ENCODE results near the gene UXS1.
A peak's percentile ranks its signal among the peaks of the same experiment; 100 is the strongest.

UXS1 gene

GRCh38 chr2:106124106-106124756 lies 69.9 kb downstream of the UXS1 start:
- peak overlapping the region; percentile 16 for H3K27ac Mint-ChIP-seq
- peaks cover 19% of the 10 kb centered on the region for H3K4me1 Mint-ChIP-seq
- H3K36me3 Mint-ChIP-seq (ENCODE audit: low read depth): peaks cover 28% of the 10 kb centered on the region
- no peaks in the 10 kb centered on the region for H3K27me3 Mint-ChIP-seq
- no peak for ATAC-seq
- no peak for DNase-seq
- H3K4me3 Mint-ChIP-seq: no peak overlapping the region
- no peaks in the 10 kb centered on the region for H3K9me3 Mint-ChIP-seq

DNA sequence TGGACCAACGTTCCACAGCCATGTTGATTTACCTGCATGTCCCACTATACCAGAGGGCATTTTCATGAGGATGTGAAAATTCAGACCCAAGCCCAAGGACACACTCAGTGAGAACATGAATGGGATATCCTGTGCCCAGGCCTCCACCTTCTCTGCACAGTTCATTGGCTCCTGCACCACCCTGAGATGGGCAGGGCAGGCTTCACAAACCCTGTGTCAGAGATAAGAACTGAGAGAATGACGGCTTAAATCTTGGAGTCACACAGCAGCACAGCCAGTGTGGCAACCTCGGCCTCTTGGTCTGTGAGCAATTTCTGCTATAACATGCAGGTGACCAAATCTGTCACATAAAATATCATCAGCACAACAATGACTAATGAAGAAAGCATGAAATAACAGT lies 71.9 kb downstream of the UXS1 start:
- Mint-ChIP-seq H3K4me1 (peaks cover 5% of the 10 kb centered on the region), H3K4me3 (no peak overlapping the region), H3K27me3 (no peaks in the 10 kb centered on the region), H3K27ac (no peak overlapping the region), H3K36me3 (ENCODE audit: low read depth) (peaks cover 17% of the 10 kb centered on the region), H3K9me3 (no peaks in the 10 kb centered on the region)
- ATAC-seq (no peak), DNase-seq (no peak)

GRCh38 chr2:106120432-106120831 lies 73.7 kb downstream of the UXS1 start:
- Mint-ChIP-seq H3K27ac (no peak overlapping the region), H3K27me3 (no peaks in the 10 kb centered on the region), H3K4me1 (peaks cover 10% of the 10 kb centered on the region), H3K9me3 (no peaks in the 10 kb centered on the region), H3K36me3 (ENCODE audit: low read depth) (peaks cover 13% of the 10 kb centered on the region), H3K4me3 (no peak overlapping the region)
- ATAC-seq: no peak
- no peak for DNase-seq

DNA sequence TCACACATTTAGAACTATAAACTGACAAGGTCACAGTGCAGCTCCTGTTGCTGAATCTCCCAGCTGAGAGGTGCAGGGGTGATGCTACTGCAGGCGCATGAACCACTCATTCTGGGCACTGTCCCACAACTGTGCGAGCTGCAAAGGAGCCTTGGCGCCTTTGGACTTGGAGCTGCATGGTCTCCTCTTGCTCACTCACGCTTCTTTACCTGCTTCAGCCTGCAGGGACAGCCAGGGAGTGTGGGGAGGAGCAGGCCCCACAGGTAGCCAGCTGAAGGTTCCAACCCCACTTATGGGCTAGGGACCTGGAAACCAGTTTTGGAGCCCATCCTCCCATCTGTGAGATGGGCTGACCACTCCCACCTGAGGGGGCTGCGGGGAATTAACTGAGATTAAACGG lies 75.0 kb downstream of the UXS1 start:
- no peak overlapping the region for H3K4me3 Mint-ChIP-seq
- DNase-seq (no peak), ATAC-seq (no peak)
- H3K36me3 Mint-ChIP-seq (ENCODE audit: low read depth): peaks cover 13% of the 10 kb centered on the region
- H3K27me3 Mint-ChIP-seq: no peaks in the 10 kb centered on the region
- H3K9me3 Mint-ChIP-seq: no peaks in the 10 kb centered on the region
- H3K4me1 Mint-ChIP-seq: peaks cover 12% of the 10 kb centered on the region
- no peak overlapping the region for H3K27ac Mint-ChIP-seq

DNA sequence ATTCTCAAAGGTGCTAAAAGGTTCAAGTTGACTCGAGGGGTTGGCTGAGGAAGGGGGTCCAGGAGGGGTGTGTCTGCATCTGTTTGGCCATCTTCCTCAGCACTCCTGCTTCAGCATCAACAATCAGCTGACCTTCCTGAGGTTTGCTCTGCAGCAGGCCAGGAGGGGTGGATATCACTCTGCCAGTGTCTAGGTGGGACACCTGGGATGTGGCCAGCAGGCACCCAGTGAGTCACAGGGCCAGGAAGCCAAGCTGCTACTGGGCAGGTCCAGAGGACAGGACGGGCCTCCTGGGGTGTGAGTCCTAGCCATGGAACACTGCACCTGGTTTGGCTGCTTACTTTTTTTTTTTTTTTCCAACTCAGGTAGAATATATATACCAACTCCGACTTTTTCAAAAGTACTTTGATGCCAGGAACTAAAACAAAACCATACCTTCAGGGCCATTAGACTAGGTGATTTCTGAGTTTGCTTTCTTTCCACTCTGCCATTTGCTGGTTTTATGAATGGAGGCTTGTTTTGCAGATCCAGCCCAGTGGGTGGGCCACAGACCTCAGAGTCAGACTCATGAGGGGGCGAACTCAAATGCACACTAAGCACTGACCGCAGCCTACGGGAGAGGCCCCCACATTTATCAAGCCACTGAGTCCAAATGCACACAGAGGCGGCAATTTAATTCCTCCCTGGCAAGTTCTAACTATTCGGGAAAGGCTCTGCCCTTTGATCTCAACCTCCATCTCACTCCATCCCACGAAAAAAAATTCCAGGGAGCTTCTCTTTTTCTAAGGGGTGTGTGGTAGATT lies 76.0 kb downstream of the UXS1 start:
- peaks cover 14% of the 10 kb centered on the region for H3K36me3 Mint-ChIP-seq (ENCODE audit: low read depth)

GRCh38 chr2:106117347-106117746 lies 76.8 kb downstream of the UXS1 start:
- H3K27me3 Mint-ChIP-seq: no peaks in the 10 kb centered on the region
- H3K9me3 Mint-ChIP-seq: no peaks in the 10 kb centered on the region
- DNase-seq (no peak), ATAC-seq (no peak)
- peaks cover 18% of the 10 kb centered on the region for H3K36me3 Mint-ChIP-seq (ENCODE audit: low read depth)
- H3K27ac Mint-ChIP-seq: no peak overlapping the region
- peaks cover 12% of the 10 kb centered on the region for H3K4me1 Mint-ChIP-seq
- no peak overlapping the region for H3K4me3 Mint-ChIP-seq

More for the DNA sequence above, 76.0 kb downstream of the UXS1 start:
- Mint-ChIP-seq H3K4me1 (peaks cover 12% of the 10 kb centered on the region), H3K27me3 (no peaks in the 10 kb centered on the region), H3K9me3 (no peaks in the 10 kb centered on the region), H3K4me3 (no peak overlapping the region), H3K27ac (no peak overlapping the region)
- no peak for DNase-seq
- no peak for ATAC-seq

- no peak for DNase-seq
- Mint-ChIP-seq H3K9me3 (no peaks in the 10 kb centered on the region), H3K4me1 (peaks cover 12% of the 10 kb centered on the region), H3K36me3 (ENCODE audit: low read depth) (peaks cover 18% of the 10 kb centered on the region), H3K27me3 (no peaks in the 10 kb centered on the region), H3K4me3 (no peak overlapping the region), H3K27ac (no peak overlapping the region)
- ATAC-seq: no peak
Observed at GRCh38 chr2:106116248-106116647, 77.9 kb downstream of the UXS1 start.

GRCh38 chr2:106115665-106116064 lies 78.4 kb downstream of the UXS1 start:
- Mint-ChIP-seq H3K27me3 (no peaks in the 10 kb centered on the region), H3K27ac (peak overlapping the region; percentile 64), H3K36me3 (ENCODE audit: low read depth) (peaks cover 18% of the 10 kb centered on the region), H3K4me3 (no peak overlapping the region), H3K9me3 (no peaks in the 10 kb centered on the region), H3K4me1 (peaks cover 12% of the 10 kb centered on the region)
- DNase-seq: no peak
- ATAC-seq: no peak

DNA sequence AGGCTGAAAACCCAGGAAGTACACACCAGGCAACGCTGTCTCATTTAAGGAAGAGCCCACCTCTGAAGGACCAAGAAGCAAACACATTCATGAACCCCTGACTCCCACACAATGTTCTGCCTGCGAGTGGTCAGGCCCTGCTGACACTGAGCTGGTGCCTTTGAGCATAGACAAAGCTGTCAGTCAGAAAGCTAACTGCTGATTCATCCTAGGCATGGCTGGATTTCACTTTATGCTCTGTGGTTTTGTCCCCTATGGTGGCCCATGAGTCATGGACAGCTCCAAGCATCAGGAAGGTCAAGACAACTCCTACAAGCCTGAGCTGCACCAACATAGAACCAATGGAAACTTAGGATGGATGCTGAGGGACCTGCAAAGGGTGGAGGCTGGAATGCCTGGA lies 78.9 kb downstream of the UXS1 start:
- H3K36me3 Mint-ChIP-seq (ENCODE audit: low read depth): peaks cover 18% of the 10 kb centered on the region
- peak; percentile 79 for ATAC-seq
- H3K27ac Mint-ChIP-seq: peak overlapping the region; percentile 64

DNA sequence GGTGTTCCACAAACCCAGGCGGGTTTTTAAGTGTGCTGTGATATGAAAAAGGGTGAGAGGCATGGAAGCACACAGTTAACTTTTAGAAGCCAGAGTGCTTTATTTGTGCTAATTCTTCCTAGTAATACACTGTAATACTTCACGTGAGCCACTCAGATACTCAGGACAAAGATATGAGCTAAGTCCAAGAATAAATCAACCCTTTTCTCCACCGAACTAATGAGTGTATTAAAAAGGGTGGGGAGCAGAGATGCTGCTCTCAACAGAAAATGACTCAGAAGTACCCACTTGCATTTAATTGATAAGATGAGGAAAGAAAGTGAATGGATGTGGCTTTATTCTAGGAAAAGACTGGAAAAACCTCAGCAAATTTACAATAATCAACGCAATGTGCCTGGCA lies 79.9 kb downstream of the UXS1 start:
- ATAC-seq (no peak), DNase-seq (no peak)
- H3K27me3 Mint-ChIP-seq: no peaks in the 10 kb centered on the region
- H3K4me1 Mint-ChIP-seq: peaks cover 12% of the 10 kb centered on the region
- H3K36me3 Mint-ChIP-seq (ENCODE audit: low read depth): peaks cover 18% of the 10 kb centered on the region
- H3K27ac Mint-ChIP-seq: no peak overlapping the region
- no peak overlapping the region for H3K4me3 Mint-ChIP-seq
- no peaks in the 10 kb centered on the region for H3K9me3 Mint-ChIP-seq

More for the DNA sequence above, 78.9 kb downstream of the UXS1 start:
- no peaks in the 10 kb centered on the region for H3K9me3 Mint-ChIP-seq
- no peak overlapping the region for H3K4me3 Mint-ChIP-seq
- no peaks in the 10 kb centered on the region for H3K27me3 Mint-ChIP-seq
- H3K4me1 Mint-ChIP-seq: peaks cover 12% of the 10 kb centered on the region
- no peak for DNase-seq

GRCh38 chr2:106113361-106113966 lies 80.6 kb downstream of the UXS1 start:
- DNase-seq: no peak
- Mint-ChIP-seq H3K4me3 (no peak overlapping the region), H3K27ac (no peak overlapping the region), H3K36me3 (ENCODE audit: low read depth) (peaks cover 18% of the 10 kb centered on the region), H3K27me3 (no peaks in the 10 kb centered on the region), H3K4me1 (peaks cover 12% of the 10 kb centered on the region), H3K9me3 (no peaks in the 10 kb centered on the region)
- no peak for ATAC-seq

DNA sequence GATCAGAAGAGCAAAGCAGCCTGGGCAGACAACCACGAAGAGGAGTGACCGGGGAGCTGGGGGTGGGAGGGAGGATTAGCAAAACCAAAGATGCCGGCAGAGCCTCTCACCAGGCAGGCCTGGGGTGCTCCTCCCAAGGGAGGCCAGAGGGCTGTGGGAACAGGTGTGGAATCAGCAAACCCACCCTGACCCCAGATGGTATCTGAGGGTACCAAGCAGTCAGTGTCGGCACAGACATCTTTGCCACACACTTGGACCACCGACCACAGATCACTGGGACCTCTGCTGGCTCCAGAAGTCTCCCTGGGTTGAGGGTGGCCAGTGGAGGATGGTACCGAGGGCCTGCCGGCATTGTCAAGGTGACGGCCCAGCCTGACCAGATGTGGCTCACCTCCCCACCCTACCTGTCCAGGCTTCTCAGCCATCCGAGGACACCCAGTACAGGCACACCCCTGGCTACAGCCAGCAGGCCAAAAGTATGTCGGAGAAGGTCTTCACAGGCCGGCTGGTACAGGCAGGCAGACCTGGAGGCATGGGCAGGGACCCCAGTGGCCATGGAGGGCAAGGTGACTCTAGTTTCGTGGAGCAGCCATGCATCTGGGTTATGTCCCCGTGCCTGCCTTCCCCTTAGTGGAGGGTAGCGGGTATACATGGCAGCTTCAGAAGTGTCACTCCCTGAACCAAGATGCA lies 82.1 kb downstream of the UXS1 start:
- Mint-ChIP-seq H3K27me3 (no peaks in the 10 kb centered on the region), H3K27ac (no peak overlapping the region), H3K4me3 (no peak overlapping the region), H3K4me1 (peaks cover 12% of the 10 kb centered on the region), H3K9me3 (no peaks in the 10 kb centered on the region), H3K36me3 (ENCODE audit: low read depth) (peaks cover 17% of the 10 kb centered on the region)
- ATAC-seq (no peak), DNase-seq (no peak)

- H3K27me3 Mint-ChIP-seq: no peaks in the 10 kb centered on the region
- H3K4me3 Mint-ChIP-seq: no peak overlapping the region
- DNase-seq (no peak), ATAC-seq (no peak)
- H3K27ac Mint-ChIP-seq: peak overlapping the region; percentile 33
- H3K9me3 Mint-ChIP-seq: no peaks in the 10 kb centered on the region
- H3K4me1 Mint-ChIP-seq: peaks cover under 1% of the 10 kb centered on the region
- H3K36me3 Mint-ChIP-seq (ENCODE audit: low read depth): peaks cover 8% of the 10 kb centered on the region
Observed at GRCh38 chr2:106109675-106110424, 84.3 kb downstream of the UXS1 start.

GRCh38 chr2:106108791-106109190 lies 85.3 kb downstream of the UXS1 start:
- Mint-ChIP-seq H3K36me3 (ENCODE audit: low read depth) (peaks cover 9% of the 10 kb centered on the region), H3K4me1 (peaks cover 4% of the 10 kb centered on the region), H3K4me3 (no peak overlapping the region), H3K27ac (no peak overlapping the region), H3K9me3 (no peaks in the 10 kb centered on the region), H3K27me3 (no peaks in the 10 kb centered on the region)
- ATAC-seq (no peak), DNase-seq (no peak)

Measured in activated naive CD8-positive, alpha-beta T cell treated with anti-CD3 and anti-CD28 coated beads, Interleukin-2, amount 50 U/mL, for 24 hours (primary cell).